ENCODE results near the gene MARS1.

Gene MARS1

DNA sequence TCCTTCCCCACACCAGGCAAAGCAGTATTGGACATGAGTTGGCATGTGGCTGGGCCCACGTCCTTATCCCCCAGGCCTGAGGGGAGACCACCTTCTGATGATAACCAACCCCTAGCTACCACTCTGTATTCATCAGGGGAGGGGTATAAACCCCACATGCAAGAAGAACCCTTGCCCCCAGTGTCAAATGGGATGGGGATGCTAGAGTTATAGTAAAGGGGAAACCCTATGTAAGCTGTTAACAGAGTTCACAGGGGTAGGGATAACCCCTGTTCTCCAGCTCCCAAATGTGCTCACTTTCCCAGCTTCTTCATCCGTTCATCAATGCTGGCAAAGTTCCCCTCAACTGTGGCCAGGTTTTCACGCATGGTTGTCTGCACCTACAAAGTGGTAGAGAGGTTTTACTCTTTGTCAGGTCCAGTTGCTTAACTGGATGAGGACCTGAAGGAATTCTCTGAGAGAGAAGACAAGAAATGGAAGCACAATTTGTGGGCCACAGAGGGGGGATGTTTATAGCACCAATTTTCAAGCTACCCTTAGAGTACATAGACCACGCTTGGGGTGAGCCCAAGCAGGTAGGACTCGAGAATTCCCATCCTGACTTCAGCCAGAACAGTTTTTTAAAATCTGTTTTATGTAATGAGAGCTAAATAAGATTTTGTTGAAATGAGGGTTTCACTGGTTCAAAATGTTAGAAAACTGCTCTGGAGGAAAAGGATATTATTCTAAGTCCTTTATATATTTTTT, 42.7 kb downstream of the MARS1 start:
- DNase-seq (ENCODE audit: low read depth in 2 of 2) = no peak

DNA sequence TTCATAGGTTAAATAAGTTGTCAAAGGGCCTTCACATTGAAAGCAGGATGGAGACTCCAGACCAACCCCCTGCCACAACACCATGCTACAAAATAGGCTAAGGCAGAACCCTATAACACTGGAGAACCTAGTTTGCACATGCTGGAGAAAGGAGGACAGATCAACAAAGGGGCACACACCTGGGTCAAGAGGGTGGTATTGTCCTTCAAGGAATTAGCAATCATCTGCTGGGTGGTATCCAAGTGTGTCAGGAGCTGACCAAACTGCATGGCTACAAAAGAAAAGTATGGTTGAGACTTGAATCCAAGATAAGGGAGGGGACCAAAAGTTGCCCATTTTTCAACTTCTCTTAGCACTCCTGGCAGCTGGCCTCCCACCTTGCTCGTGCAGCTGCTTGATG, 44.0 kb downstream of the MARS1 start:
- no peak for DNase-seq (ENCODE audit: low read depth in 2 of 2)

GRCh38 chr12:57533108-57533507, 45.2 kb downstream of the MARS1 start:
- DNase-seq (ENCODE audit: low read depth in 2 of 2) = no peak

- DNase-seq (ENCODE audit: low read depth in 2 of 2) = no peak
Measured at GRCh38 chr12:57534250-57534649, 46.4 kb downstream of the MARS1 start.

GRCh38 chr12:57534991-57535543, 47.2 kb downstream of the MARS1 start:
- no peak for DNase-seq (ENCODE audit: low read depth in 2 of 2)

GRCh38 chr12:57535764-57536596, 48.1 kb downstream of the MARS1 start:
- no peak for DNase-seq (ENCODE audit: low read depth in 2 of 2)

DNA sequence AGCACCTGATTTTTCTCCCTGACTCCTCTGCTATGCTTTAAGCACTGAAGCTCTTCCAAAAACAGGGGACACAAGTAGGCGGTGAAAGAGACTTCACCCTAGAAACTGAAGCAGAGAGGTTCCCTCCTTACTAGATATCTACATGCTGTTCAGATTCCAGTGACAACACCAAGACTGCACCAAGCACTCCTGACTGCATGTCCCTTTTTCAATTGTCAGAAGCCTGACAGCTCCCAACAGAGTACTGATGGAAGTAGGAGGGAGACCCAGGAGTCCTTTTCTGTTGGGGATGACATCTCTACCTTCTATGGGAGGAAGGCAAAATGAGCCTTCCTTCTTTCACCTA, 48.7 kb downstream of the MARS1 start:
- DNase-seq (ENCODE audit: low read depth in 2 of 2) = no peak

DNA sequence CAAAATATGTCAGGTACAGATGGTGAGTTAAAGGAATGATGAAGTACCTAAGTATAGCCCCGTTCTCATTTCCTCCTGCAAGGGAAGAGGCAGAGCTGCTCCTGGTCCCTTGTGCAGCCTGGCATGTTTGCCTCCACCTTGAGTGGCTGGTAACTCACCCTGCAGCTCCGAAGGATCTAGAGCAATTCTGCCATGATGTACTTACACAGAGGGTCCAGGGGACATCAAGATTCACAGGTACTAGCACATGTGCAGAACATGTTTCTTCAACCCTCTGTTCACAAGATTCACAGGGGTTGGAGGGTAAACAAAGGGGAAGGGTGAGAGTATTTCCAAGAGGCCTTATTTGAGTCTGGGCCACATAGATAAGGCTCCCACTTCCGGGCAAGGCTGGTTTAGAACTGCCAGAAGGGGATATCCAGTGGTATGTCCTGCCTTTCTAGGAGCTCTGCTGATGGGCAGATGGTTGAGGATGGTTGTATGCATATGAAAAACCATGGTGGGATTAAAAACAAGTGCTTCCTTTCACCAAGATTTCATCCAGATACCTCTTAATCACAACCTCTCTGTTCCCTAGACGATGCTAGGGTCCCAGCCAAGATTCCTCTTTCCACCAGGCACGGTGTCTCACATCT, 51.4 kb downstream of the MARS1 start:
- no peak for DNase-seq (ENCODE audit: low read depth in 2 of 2)

DNA sequence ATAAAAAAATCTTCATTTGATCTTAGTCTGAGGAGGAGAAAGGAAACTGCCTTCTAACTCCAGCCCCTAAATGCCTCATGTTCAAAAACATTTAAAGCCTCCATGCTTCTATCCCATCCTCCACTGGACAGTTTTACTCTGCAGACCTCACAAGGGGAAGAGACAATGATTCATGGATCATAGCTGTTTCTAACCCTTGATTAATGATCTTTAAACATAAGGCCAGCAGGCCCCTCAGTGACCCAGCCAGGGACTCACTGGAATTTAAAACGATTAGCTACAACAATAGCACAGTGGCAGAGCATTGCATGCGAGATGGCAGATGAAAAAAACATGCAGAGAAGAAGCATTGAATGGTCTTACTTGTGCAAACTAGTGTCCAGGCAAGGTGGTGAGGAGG, 53.1 kb downstream of the MARS1 start:
- DNase-seq (ENCODE audit: low read depth in 2 of 2) = no peak

- no peak for DNase-seq (ENCODE audit: low read depth in 2 of 2)
Measured at GRCh38 chr12:57541717-57542116, 53.8 kb downstream of the MARS1 start.

DNA sequence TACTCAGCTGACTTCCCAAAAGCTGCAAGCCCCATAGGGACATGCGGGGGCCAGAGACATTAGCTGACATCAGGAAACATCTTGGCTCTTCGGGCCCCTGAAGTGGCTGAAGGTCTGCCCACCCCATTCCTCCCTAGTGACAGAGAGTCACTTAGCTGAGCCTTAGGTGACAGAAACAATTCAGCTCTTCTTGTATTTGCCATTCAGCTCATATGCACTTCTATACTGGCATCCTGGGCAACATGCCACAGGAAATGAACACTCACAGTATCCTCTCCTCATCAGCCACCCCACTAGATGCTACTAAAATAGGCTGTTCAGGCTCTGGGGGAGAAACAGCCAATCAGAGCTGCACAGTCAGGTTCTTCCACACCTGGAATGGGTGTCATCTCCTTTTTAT, 55.7 kb downstream of the MARS1 start:
- no peak for DNase-seq (ENCODE audit: low read depth in 2 of 2)

- DNase-seq (ENCODE audit: low read depth in 2 of 2) = no peak
Measured at GRCh38 chr12:57545809-57546437, 58.1 kb downstream of the MARS1 start.

DNA sequence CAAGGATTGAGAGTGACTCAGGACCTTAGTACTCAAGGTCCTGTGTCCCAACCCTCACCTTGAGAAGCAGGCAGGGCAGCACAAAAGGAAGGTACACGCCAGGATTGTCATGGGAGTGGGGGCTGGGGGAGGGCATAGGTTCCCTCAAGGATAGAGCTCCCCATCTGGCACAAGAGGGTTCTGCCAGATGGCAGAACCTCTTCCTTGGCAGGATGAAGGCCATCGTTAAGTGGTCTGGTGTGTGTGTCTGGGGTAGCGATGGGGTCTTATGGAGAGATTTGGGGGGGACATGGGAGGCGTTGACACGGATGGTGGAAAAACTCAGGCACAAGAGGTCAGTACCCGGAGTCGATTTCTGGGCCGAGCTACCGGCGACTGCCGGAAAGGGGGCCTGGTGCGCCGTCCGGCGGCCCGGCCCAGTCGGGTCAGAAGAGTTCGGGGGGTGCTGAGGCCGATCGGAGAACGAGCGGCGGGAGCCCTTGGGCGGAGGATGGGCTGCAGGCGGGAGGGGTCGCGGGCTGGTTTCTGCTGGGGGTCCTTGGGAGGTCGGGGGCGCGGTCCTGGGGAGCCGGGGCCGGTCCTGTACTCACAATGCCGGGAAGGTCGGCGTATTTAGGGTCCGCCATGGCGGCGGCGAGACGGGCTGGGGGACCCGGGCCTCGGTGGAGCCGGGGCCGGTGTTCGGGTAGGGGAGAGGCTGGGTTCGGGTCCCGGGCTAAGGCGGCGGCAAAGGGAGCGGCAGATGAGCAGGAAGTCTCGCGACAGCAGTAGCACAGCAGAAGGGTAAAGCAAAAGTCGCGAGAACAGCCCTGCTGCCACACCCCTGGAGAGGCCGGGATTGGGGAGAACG, 58.8 kb downstream of the MARS1 start, which contains the start of gene DCTN2:
Gene DCTN2 (minus strand): TSS at position 755 of the 850 bp plus-strand sequence. CDS start 129 bp downstream, at position 626.
- DNase-seq (ENCODE audit: low read depth in 2 of 2) = peak; percentile 70 to 76

GRCh38 chr12:57547288-57548012, 59.6 kb downstream of the MARS1 start:
- no peak for DNase-seq (ENCODE audit: low read depth in 2 of 2)

DNA sequence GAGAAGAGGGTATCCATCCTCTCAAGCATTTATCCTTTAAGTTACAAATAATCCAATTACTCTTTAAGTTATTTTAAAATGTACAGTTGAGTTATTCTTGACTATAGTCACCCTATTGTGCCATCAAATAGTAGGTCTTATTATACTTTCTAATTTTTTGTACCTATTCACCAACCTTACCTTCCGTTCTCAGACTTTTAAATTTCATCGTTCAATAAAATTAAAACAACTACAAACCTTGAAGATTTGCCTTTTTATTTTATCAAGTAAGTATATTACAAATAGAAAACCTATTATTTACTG, 60.1 kb downstream of the MARS1 start:
- no peak for DNase-seq (ENCODE audit: low read depth in 2 of 2)

- no peak for DNase-seq (ENCODE audit: low read depth in 2 of 2)
Measured at GRCh38 chr12:57548488-57548887, 60.6 kb downstream of the MARS1 start.

GRCh38 chr12:57549203-57549908, 61.5 kb downstream of the MARS1 start:
- no peak for DNase-seq (ENCODE audit: low read depth in 2 of 2)

- peak in 1 of 2 donors; percentile 26 for DNase-seq (ENCODE audit: low read depth in 2 of 2)
Measured at GRCh38 chr12:57549909-57550640, 62.2 kb downstream of the MARS1 start, which contains the start of gene KIF5A. Gene KIF5A, plus strand, starts transcription at chr12:57550044. Its CDS starts 228 bp downstream, at chr12:57550272.
